Loucy (cell line): Measurements from ENCODE around the gene ST7L.

Experiments
- H2AFZ ChIP-seq: fragments of 200-600 bp; sonication (generic); 2 replicates; pipeline ENCODE4 v1.6.0; 2016; ENCODE audit warnings: antibody characterized with exemption, mild to moderate bottlenecking, low read length, moderate library complexity
- H3F3A ChIP-seq: fragments of 200-600 bp; 2 replicates; pipeline ENCODE4 v1.6.0; 2016; ENCODE audit warnings: antibody characterized with exemption, low read depth, mild to moderate bottlenecking
- H3K27me3 ChIP-seq: fragments of 200-600 bp; sonication (generic); 2 replicates; pipeline ENCODE4 v1.6.1; 2014; ENCODE audit warnings: low read length, mild to moderate bottlenecking; ENCODE audit not compliant: insufficient read depth, poor library complexity, severe bottlenecking
- H3K36me3 ChIP-seq: fragments of 200-600 bp; sonication (generic); 2 replicates; pipeline ENCODE4 v1.6.1; 2016; ENCODE audit warnings: low read length; ENCODE audit not compliant: insufficient read depth
- H3K4me1 ChIP-seq: fragments of 200-600 bp; sonication (generic); 2 replicates; pipeline ENCODE4 v1.5.1; 2014; ENCODE audit warnings: low read length, mild to moderate bottlenecking; ENCODE audit not compliant: insufficient read depth, poor library complexity, severe bottlenecking
- H3K4me2 ChIP-seq: fragments of 200-600 bp; sonication (generic); 2 replicates; pipeline ENCODE4 v1.6.0; 2014; ENCODE audit warnings: antibody characterized with exemption, low read length, low read depth, mild to moderate bottlenecking; ENCODE audit not compliant: poor library complexity, severe bottlenecking
- H3K4me3 ChIP-seq: fragments of 200-600 bp; sonication (generic); 2 replicates; pipeline ENCODE4 v1.5.1; 2014; ENCODE audit warnings: low read length, mild to moderate bottlenecking, mixed read lengths; ENCODE audit not compliant: poor library complexity, severe bottlenecking
- H3K79me2 ChIP-seq: fragments of 200-600 bp; sonication (generic); 2 replicates; pipeline ENCODE4 v1.6.1; 2014; ENCODE audit warnings: low read length; ENCODE audit not compliant: insufficient read depth
- H3K9ac ChIP-seq: fragments of 200-600 bp; sonication (generic); 2 replicates; pipeline ENCODE4 v1.6.0; 2014; ENCODE audit warnings: mild to moderate bottlenecking, low read depth, low read length, moderate library complexity; ENCODE audit not compliant: poor library complexity, severe bottlenecking
- H3K9me2 ChIP-seq: fragments of 200-600 bp; sonication (generic); replicated peaks from 2 replicates; pipeline ENCODE4 v1.6.1; 2016; ENCODE audit warnings: low read depth, low read length, mixed read lengths
- H3K9me3 ChIP-seq: fragments of 200-600 bp; sonication (generic); 2 replicates; pipeline ENCODE4 v1.6.1; 2014; ENCODE audit warnings: mild to moderate bottlenecking, antibody characterized with exemption, low read length, low read depth; ENCODE audit not compliant: insufficient read depth
- H4K20me1 ChIP-seq: fragments of 200-600 bp; sonication (generic); 2 replicates; pipeline ENCODE4 v1.6.0; 2014; ENCODE audit warnings: antibody characterized with exemption, low read length, mild to moderate bottlenecking; ENCODE audit not compliant: insufficient read depth, poor library complexity, severe bottlenecking
- CTCF ChIP-seq: fragments of 200-600 bp; sonication (generic); conservative IDR thresholded peaks from 2 replicates; pipeline ENCODE4 v1.5.1; 2014; ENCODE audit warnings: mild to moderate bottlenecking, antibody characterized with exemption, low read length
- EZH2phosphoT487 ChIP-seq: fragments of 200-600 bp; IDR thresholded peaks from 2 replicates; pipeline ENCODE4 v1.6.1; 2018; ENCODE audit warnings: antibody characterized with exemption, mild to moderate bottlenecking, moderate library complexity, borderline replicate concordance

The ST7L gene

DNA sequence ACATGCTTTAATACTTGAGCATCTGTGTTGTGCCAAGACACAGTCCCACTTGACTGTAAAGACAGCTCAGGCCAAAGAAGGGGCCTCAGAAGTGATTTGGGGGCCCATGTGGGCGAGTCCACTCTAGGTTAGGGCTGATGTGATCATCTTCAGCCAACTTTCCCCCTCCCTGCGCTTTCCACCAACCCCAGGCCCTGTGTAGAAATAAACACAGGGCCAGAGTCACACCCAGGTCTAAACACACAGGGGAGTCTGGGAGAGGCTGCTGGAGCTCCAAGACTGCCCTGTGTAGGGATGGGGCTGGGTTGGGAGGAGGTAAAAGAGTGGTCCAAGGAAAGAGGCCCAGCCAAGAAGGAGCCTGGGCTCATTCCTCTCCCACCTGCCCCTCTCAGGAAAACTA is 112.6 kb downstream of the ST7L start:
- Histone ChIP-seq H3K36me3 (no peaks in the 10 kb centered on the region), H3K9me3 (no peaks in the 10 kb centered on the region), H3F3A (no peaks in the 10 kb centered on the region; the same call in 1 of the 2 replicates), H3K4me1 (peaks cover 4% of the 10 kb centered on the region), H3K79me2 (no peaks in the 10 kb centered on the region), H4K20me1 (no peaks in the 10 kb centered on the region), H3K9ac (no peak overlapping the region), H2AFZ (no peak overlapping the region), H3K4me3 (no peak overlapping the region), H3K9me2 (no peaks in the 10 kb centered on the region), H3K4me2 (no peak overlapping the region), H3K27me3 (peaks cover 4% of the 10 kb centered on the region)
- TF ChIP-seq EZH2phosphoT487 (no peak), CTCF (no peak)

DNA sequence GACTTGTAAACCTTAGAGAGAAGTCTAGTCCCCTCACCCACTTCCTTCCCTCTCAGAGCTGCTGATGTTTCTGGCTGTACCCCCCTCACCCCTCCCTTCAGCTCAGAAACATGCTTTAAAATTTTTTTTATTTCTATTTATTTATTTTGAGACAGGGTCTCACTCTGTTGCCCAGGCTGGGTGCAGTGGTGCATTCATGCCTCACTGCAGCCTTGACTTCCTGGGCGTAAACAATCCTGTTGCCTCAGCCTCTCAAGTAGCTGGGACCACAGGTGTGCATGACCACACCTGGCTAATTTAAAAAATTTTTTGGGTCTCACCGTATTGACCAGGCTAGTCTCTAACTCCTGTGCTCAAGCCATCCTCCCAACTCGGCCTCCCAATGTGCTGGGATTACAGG is 113.1 kb downstream of the ST7L start:
- peaks cover 4% of the 10 kb centered on the region for H3K4me1 ChIP-seq
- H3K4me3 ChIP-seq, result no peak overlapping the region
- no peak overlapping the region for H2AFZ ChIP-seq
- no peaks in the 10 kb centered on the region; the same call in 1 of the 2 replicates for H3F3A ChIP-seq
- H3K9ac ChIP-seq, result no peak overlapping the region
- H3K4me2 ChIP-seq, result no peak overlapping the region
- no peaks in the 10 kb centered on the region for H3K36me3 ChIP-seq
- H4K20me1 ChIP-seq, result no peaks in the 10 kb centered on the region
- no peaks in the 10 kb centered on the region for H3K9me2 ChIP-seq
- H3K9me3 ChIP-seq, result no peaks in the 10 kb centered on the region
- H3K27me3 ChIP-seq, result peaks cover 4% of the 10 kb centered on the region
- H3K79me2 ChIP-seq, result no peaks in the 10 kb centered on the region
- TF ChIP-seq EZH2phosphoT487 (no peak), CTCF (no peak)

DNA sequence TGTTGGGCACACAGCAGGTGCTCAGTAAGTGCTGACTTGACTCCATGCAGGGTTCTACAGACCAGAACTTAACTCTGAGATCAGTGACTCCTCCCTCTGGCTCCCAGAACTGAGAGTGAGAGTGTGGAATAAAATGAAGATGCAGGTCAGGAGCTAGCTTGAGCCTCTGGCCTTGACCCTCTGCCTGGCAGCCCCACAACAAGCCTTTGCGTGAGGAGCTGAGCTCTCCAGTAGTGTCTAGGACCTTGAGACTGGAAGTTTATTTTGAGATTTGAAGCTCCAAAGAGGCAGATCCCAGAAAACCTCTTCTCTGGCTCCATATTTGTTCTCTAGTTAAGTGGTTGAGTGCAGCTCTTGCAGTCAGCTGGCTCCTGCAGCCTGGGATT is 113.5 kb downstream of the ST7L start:
- H3K4me3 ChIP-seq, result no peak overlapping the region
- no peak overlapping the region for H3K4me2 ChIP-seq
- no peaks in the 10 kb centered on the region; the same call in 1 of the 2 replicates for H3F3A ChIP-seq
- H3K9me3 ChIP-seq, result no peaks in the 10 kb centered on the region
- no peaks in the 10 kb centered on the region for H3K9me2 ChIP-seq
- H4K20me1 ChIP-seq, result no peaks in the 10 kb centered on the region
- H3K79me2 ChIP-seq, result no peaks in the 10 kb centered on the region
- H2AFZ ChIP-seq, result no peak overlapping the region
- no peak overlapping the region for H3K9ac ChIP-seq
- TF ChIP-seq EZH2phosphoT487, result no peak
- TF ChIP-seq CTCF, result no peak
- H3K36me3 ChIP-seq, result no peaks in the 10 kb centered on the region
- peaks cover 4% of the 10 kb centered on the region for H3K4me1 ChIP-seq
- H3K27me3 ChIP-seq, result peaks cover 4% of the 10 kb centered on the region
